ENCODE measurements around the gene PODNL1. TPM values are rescaled to one million over a fixed set of nuclear protein-coding genes. Genes with fewer than 3 reads are reported as not detected.

The PODNL1 gene
- polyA plus RNA-seq, 1 donor (not counting 4 experiments of a cell fraction or from before 2014, with no cell fraction given) = 1.0 TPM

- DNase-seq (ENCODE audit: low read depth, low spot score) (no peak), FAIRE-seq (no peak)
- dilution Hi-C loops (cut with MboI; ENCODE audit: extremely low pct_ligation_motif_present, low sequenced_read_pairs) = no loop called here
- Histone ChIP-seq H3K27me3 (ENCODE audit: control insufficient read depth, extremely low read depth, insufficient read depth, low read length) (no peaks in the 10 kb centered on the region), H3K4me1 (ENCODE audit: control insufficient read depth, extremely low read depth, insufficient read depth, low read length) (peaks cover 9% of the 10 kb centered on the region), H3K9me3 (ENCODE audit: control insufficient read depth, low read depth, low read length) (no peaks in the 10 kb centered on the region), H3K27ac (ENCODE audit: control insufficient read depth, insufficient read depth, low read length) (no peak overlapping the region), H4K20me1 (ENCODE audit: control insufficient read depth, extremely low read depth, insufficient read depth, low read length) (no peaks in the 10 kb centered on the region), H3K9ac (ENCODE audit: control insufficient read depth, extremely low read depth, insufficient read depth, low read length) (no peak overlapping the region), H3K4me3 (ENCODE audit: control insufficient read depth in 2 of 3, extremely low read depth in 1 of 3, insufficient read depth in 2 of 3, low read depth in 1 of 3, low read length in 3 of 3) (no peak overlapping the region), H3K36me3 (ENCODE audit: control insufficient read depth in 2 of 2, extremely low read depth in 1 of 2, insufficient read depth in 2 of 2, low read length in 2 of 2) (peaks cover 21 to 23% of the 10 kb centered on the region in 2 experiments), H3K4me2 (ENCODE audit: control insufficient read depth, extremely low read depth, insufficient read depth, low read depth, low read length) (no peak overlapping the region), H3K79me2 (ENCODE audit: control insufficient read depth, insufficient read depth, low read length) (peaks cover 19% of the 10 kb centered on the region), H2AFZ (ENCODE audit: control insufficient read depth, low read length) (no peak overlapping the region), H3K9me1 (ENCODE audit: control insufficient read depth, extremely low read depth, insufficient read depth, low read length) (no peaks in the 10 kb centered on the region)
- no peak for TF ChIP-seq EZH2 (IDR thresholded peaks at IDR 0.05; ENCODE audit: low read length)
- TF ChIP-seq CTCF (optimal IDR thresholded peaks at IDR 0.05 in 1 of 3, IDR thresholded peaks at IDR 0.05 in 1 of 3, conservative IDR thresholded peaks at IDR 0.05 in 1 of 3; ENCODE audit: extremely low read depth in 1 of 3, insufficient read depth in 2 of 3, low read length in 3 of 3) = no peak
These were observed 16.0 kb upstream of the PODNL1 start for GRCh38 chr19:13954185-13954584.

- Histone ChIP-seq H2AFZ (ENCODE audit: control insufficient read depth, low read length) (no peak overlapping the region), H3K4me2 (ENCODE audit: control insufficient read depth, extremely low read depth, insufficient read depth, low read depth, low read length) (peak overlapping the region; percentile 87), H3K27ac (ENCODE audit: control insufficient read depth, insufficient read depth, low read length) (peak overlapping the region; percentile 46), H3K9ac (ENCODE audit: control insufficient read depth, extremely low read depth, insufficient read depth, low read length) (peak overlapping the region; percentile 72), H3K9me1 (ENCODE audit: control insufficient read depth, extremely low read depth, insufficient read depth, low read length) (no peaks in the 10 kb centered on the region), H3K4me1 (ENCODE audit: control insufficient read depth, extremely low read depth, insufficient read depth, low read length) (peaks cover 9% of the 10 kb centered on the region), H3K4me3 (ENCODE audit: control insufficient read depth in 2 of 3, extremely low read depth in 1 of 3, insufficient read depth in 2 of 3, low read depth in 1 of 3, low read length in 3 of 3) (peak overlapping the region; percentile 62 to 99 (median 78)), H4K20me1 (ENCODE audit: control insufficient read depth, extremely low read depth, insufficient read depth, low read length) (no peaks in the 10 kb centered on the region), H3K27me3 (ENCODE audit: control insufficient read depth, extremely low read depth, insufficient read depth, low read length) (no peaks in the 10 kb centered on the region), H3K9me3 (ENCODE audit: control insufficient read depth, low read depth, low read length) (no peaks in the 10 kb centered on the region), H3K36me3 (ENCODE audit: control insufficient read depth in 2 of 2, extremely low read depth in 1 of 2, insufficient read depth in 2 of 2, low read length in 2 of 2) (peaks cover 16 to 23% of the 10 kb centered on the region in 2 experiments), H3K79me2 (ENCODE audit: control insufficient read depth, insufficient read depth, low read length) (peaks cover 19% of the 10 kb centered on the region)
- TF ChIP-seq CTCF (optimal IDR thresholded peaks at IDR 0.05 in 1 of 3, IDR thresholded peaks at IDR 0.05 in 1 of 3, conservative IDR thresholded peaks at IDR 0.05 in 1 of 3; ENCODE audit: extremely low read depth in 1 of 3, insufficient read depth in 2 of 3, low read length in 3 of 3) (peak in 2 of 3 experiments; percentile 17 to 69), EZH2 (IDR thresholded peaks at IDR 0.05; ENCODE audit: low read length) (no peak)
- FAIRE-seq (peak; percentile 77), DNase-seq (ENCODE audit: low read depth, low spot score) (no peak)
- dilution Hi-C loops (cut with MboI; ENCODE audit: extremely low pct_ligation_motif_present, low sequenced_read_pairs) = no loop called here
These were observed 14.8 kb upstream of the PODNL1 start for GRCh38 chr19:13952931-13953531.

Measured in keratinocyte (primary cell).